Mesothelial cell of epicardium (in vitro differentiated cells): Measurements from ENCODE around the gene UNC13C. TPM values are rescaled to one million over a fixed set of nuclear protein-coding genes. Genes with fewer than 3 reads are reported as not detected.
A peak's percentile ranks its signal among the peaks of the same experiment; 100 is the strongest.
"Not testable (repeated sequence)": the region's sequence is repeated elsewhere in the genome, so short reads cannot be mapped to it uniquely, and the experiment has no call there.

ENCODE experiments used
- DNase-seq, 2 experiments: peaks; one replicate each; pipeline ENCODE4 v3.0.0; 2021; ENCODE audit warnings: low spot score in 2 of 2; ENCODE audit not compliant: unreplicated experiment in 2 of 2
- H3K27ac Mint-ChIP-seq: 2 replicates; pipeline ENCODE4 v1.8.0; 2021; ENCODE audit warnings: mixed read lengths
- H3K27me3 Mint-ChIP-seq: 2 replicates; pipeline ENCODE4 v1.8.0; 2021; ENCODE audit warnings: low read depth, mixed read lengths
- H3K36me3 Mint-ChIP-seq: 2 replicates; pipeline ENCODE4 v1.8.0; 2021; ENCODE audit warnings: mixed read lengths
- H3K4me1 Mint-ChIP-seq: 2 replicates; pipeline ENCODE4 v1.8.0; 2021; ENCODE audit warnings: mixed read lengths
- H3K4me3 Mint-ChIP-seq: 2 replicates; pipeline ENCODE4 v1.8.0; 2021; ENCODE audit warnings: mild to moderate bottlenecking, moderate library complexity, mixed read lengths
- H3K9me3 Mint-ChIP-seq: 2 replicates; pipeline ENCODE4 v1.8.0; 2021; ENCODE audit warnings: mixed read lengths
- total RNA-seq: library from RNA; stranded (reverse); gene quantifications from 3 replicates; pipeline ENCODE4 v1.2.1, GENCODE V29; 2021
- TF ChIP-seq, protein P1 (sequence below): fragments of 200-600 bp; sonication (generic); IDR thresholded peaks from one replicate; pipeline ENCODE4 v1.5.0; 2021; ENCODE audit warnings: antibody characterized with exemption; ENCODE audit not compliant: unreplicated experiment

UNC13C gene
- total RNA-seq = 2.7 to 2.8 TPM (median 2.7 TPM) in 3 replicates

DNA sequence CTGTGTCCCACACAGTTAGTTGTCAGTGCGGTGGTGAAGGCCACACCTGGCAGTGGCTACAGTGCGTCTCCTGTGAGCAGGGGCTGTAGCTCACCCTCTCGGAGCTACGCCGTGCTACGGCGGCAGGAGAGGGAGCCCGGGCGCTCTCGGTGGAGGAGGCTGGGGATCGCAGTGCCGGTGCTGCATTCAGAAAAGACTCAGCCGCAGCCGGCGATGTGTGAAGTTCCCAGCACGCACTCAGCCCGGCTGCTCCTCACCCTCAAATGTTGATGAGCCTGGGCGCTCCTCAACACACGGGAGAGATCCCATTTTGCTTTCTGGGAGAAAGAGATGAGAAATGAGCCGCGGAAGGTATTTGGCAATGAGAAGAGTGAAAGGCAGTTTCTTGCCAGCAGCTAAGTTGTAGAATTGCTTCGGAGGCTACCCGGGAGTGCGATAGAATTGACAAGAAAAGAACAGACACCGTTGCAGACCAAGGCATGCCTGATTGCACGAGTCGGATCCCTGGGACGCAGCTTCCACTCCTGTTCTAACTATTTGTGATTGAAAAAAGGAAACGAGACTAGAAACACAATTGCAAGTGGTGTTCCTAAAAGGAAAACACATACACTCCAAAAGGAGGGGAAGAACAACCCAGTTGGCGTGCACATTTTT is at the start of gene UNC13C:
Gene UNC13C, plus strand, starts transcription at position 189 of the 654 bp plus-strand sequence. CDS start 34,463 bp downstream, outside the sequence.
- Mint-ChIP-seq H3K9me3 (no peaks in the 10 kb centered on the region), H3K4me1 (peaks cover 20% of the 10 kb centered on the region), H3K36me3 (no peaks in the 10 kb centered on the region), H3K4me3 (peak within 1 kb of the TSS; percentile 85), H3K27me3 (peaks cover 20% of the 10 kb centered on the region), H3K27ac (peak within 1 kb of the TSS; percentile 60)
- TF ChIP-seq, protein P1, sequence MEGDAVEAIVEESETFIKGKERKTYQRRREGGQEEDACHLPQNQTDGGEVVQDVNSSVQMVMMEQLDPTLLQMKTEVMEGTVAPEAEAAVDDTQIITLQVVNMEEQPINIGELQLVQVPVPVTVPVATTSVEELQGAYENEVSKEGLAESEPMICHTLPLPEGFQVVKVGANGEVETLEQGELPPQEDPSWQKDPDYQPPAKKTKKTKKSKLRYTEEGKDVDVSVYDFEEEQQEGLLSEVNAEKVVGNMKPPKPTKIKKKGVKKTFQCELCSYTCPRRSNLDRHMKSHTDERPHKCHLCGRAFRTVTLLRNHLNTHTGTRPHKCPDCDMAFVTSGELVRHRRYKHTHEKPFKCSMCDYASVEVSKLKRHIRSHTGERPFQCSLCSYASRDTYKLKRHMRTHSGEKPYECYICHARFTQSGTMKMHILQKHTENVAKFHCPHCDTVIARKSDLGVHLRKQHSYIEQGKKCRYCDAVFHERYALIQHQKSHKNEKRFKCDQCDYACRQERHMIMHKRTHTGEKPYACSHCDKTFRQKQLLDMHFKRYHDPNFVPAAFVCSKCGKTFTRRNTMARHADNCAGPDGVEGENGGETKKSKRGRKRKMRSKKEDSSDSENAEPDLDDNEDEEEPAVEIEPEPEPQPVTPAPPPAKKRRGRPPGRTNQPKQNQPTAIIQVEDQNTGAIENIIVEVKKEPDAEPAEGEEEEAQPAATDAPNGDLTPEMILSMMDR = no peak
- DNase-seq = peak; percentile 21 to 63

DNA sequence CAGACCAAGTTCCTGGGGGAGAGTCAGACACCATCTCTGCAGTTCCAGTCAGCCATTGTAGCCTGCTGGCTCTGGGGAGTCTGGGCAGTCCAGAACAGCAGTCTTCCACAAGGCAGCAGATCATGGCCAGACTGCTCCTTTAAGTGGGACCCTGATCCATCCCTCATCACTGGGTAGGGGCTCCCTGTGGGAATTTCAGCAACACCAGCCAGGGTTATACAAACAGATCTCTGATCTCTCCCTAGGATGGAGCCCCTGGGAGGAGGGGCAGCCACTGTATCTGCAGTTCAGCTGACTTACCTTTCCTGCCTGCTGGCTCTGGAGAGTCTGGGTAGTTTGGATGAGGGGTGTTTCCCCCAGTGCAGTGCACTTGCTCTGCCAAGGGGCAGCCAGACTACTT is 42.1 kb upstream of the UNC13C start:
- no peak overlapping the region for H3K27ac Mint-ChIP-seq
- DNase-seq = no peak

DNA sequence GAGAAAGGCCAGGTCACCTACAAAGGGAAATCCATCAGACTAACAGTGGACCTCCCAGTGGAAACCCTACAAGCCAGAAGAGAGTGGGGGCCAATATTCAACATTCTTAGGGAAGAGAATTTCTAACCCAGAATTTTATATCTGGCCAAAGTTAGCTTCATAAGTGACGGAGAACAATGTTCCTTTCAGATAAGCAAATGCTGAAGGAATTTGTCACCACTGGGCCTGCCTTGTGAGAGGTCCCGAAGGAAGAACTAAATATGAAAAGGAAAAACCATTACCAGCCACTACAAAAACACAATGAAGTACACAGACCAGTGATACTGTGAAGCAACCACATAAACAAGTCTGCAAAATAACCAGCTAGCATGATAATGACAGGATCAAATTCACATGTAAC is 40.6 kb upstream of the UNC13C start:
- H3K4me1 Mint-ChIP-seq, DNase-seq, H3K27ac Mint-ChIP-seq, H3K4me3 Mint-ChIP-seq, H3K27me3 Mint-ChIP-seq: not testable (repeated sequence)
- H3K36me3 Mint-ChIP-seq = peaks cover 14% of the 10 kb centered on the region
- peaks cover 50% of the 10 kb centered on the region for H3K9me3 Mint-ChIP-seq

More for the DNA sequence above, 42.1 kb upstream of the UNC13C start:
- no peak overlapping the region for H3K4me3 Mint-ChIP-seq
- peaks cover 14% of the 10 kb centered on the region for H3K36me3 Mint-ChIP-seq
- TF ChIP-seq, protein P1 = no peak
- H3K4me1 Mint-ChIP-seq = no peaks in the 10 kb centered on the region
- H3K27me3 Mint-ChIP-seq = no peaks in the 10 kb centered on the region
- peaks cover 39% of the 10 kb centered on the region for H3K9me3 Mint-ChIP-seq

DNA sequence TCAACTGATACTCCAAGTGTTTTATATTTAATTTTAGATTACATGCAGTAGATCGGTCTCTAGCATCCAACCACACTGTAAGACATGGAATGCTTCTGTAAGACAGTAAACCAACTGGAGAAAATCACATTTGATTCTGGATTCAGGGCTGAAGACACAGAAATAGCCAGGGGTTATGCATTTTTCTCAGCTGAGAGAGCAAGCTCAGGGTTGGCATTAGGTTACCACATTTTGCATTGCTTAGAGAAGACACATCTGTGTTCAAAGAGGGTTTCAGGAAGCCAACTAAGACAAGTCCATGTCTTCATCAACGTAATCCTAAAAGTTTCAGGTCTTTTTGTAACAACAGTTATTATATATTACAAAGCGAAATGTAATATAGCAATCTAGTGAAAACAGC is 27.7 kb upstream of the UNC13C start:
- no peak for DNase-seq
- H3K4me3 Mint-ChIP-seq = no peak overlapping the region
- H3K9me3 Mint-ChIP-seq = peaks cover 24% of the 10 kb centered on the region
- H3K27ac Mint-ChIP-seq = no peak overlapping the region
- no peaks in the 10 kb centered on the region for H3K27me3 Mint-ChIP-seq
- TF ChIP-seq, protein P1 = no peak
- peaks cover 5% of the 10 kb centered on the region for H3K36me3 Mint-ChIP-seq
- peaks cover under 1% of the 10 kb centered on the region for H3K4me1 Mint-ChIP-seq

DNA sequence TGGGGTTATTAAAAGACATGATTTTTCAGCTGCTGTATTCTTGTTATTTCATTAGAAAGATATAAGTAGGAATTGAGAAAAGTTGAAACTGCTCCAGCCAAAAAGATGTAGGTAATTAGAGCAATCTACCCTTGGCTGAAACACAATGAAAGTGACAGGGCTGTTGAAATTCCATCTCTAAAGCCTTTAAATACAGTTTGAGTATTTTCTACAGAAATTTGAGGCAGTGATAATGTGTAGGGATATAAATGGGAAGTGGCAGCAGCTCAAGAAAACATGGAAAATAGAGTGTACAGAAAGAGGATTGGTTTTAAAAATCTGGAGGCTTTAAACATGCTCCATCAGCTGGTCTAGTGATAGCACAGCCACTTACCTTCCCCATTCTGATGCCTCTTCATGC is 22.8 kb upstream of the UNC13C start:
- TF ChIP-seq, protein P1 = no peak
- Mint-ChIP-seq H3K36me3 (no peaks in the 10 kb centered on the region), H3K27me3 (no peaks in the 10 kb centered on the region), H3K4me1 (peaks cover 2% of the 10 kb centered on the region), H3K9me3 (no peaks in the 10 kb centered on the region), H3K27ac (no peak overlapping the region), H3K4me3 (no peak overlapping the region)
- no peak for DNase-seq

DNA sequence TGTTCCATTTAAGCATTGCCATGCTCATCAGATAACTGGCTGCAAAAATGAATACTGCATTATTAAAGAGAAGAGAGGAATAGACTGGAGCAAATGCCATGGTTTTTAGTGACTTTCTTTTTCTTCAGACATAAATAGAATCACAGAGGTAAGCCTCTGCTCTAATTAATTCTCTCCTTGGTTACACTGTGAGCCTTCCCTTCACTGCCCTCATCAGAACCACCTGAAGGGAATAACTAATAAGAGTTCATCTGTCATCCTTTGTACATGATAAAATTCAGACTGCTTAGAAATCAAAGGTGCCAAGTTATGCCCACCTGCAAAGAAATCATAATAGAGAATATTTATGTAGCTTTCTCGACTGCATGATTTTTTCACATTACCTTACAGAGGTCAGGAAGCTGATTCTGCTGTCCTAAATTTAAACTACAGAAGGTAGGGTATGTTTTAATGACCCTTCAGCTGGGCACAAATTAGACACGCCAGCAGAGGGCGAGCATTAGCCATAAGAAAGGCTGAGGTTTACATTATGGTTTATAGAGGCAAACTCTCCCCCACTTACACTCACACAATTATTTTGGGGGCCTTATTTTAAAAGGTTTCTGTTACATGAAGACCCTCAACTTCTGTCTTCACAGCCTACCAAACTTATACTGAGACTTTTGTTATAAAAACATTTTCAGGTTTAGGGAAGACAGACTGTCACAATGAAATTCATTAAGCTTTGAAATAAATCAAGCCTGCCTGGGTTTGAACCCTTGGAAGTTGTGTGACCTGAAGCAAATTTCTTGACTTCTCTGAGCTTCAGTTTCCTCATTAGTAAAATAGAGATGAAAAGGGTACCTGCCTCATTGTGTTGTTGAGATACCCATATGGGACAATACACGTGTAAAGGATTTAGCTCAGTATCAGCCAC is 15.3 kb upstream of the UNC13C start:
- H3K4me3 Mint-ChIP-seq = no peak overlapping the region
- TF ChIP-seq, protein P1 = peak; percentile 53
- no peak overlapping the region for H3K27ac Mint-ChIP-seq
- no peaks in the 10 kb centered on the region for H3K36me3 Mint-ChIP-seq
- DNase-seq = no peak
- peaks cover 7% of the 10 kb centered on the region for H3K9me3 Mint-ChIP-seq
- H3K4me1 Mint-ChIP-seq = peaks cover 16% of the 10 kb centered on the region
- H3K27me3 Mint-ChIP-seq = no peaks in the 10 kb centered on the region
